NCI-H2029 (cell line): ENCODE measurements around the gene CMIP.

Experiments used
- DNase-seq: peaks from one replicate; lab custom pipeline; 2025; lab: John Stamatoyannopoulos, UW

The CMIP gene

GRCh38 chr16:81748476-81749198 is 304.0 kb downstream of the CMIP start:
- DNase-seq: no peak

GRCh38 chr16:81752225-81752875 is 307.7 kb downstream of the CMIP start:
- DNase-seq: no peak

GRCh38 chr16:81752876-81753227 is 308.2 kb downstream of the CMIP start:
- DNase-seq: no peak

- DNase-seq: no peak
Measured at GRCh38 chr16:81754858-81755257, 310.2 kb downstream of the CMIP start.

DNA sequence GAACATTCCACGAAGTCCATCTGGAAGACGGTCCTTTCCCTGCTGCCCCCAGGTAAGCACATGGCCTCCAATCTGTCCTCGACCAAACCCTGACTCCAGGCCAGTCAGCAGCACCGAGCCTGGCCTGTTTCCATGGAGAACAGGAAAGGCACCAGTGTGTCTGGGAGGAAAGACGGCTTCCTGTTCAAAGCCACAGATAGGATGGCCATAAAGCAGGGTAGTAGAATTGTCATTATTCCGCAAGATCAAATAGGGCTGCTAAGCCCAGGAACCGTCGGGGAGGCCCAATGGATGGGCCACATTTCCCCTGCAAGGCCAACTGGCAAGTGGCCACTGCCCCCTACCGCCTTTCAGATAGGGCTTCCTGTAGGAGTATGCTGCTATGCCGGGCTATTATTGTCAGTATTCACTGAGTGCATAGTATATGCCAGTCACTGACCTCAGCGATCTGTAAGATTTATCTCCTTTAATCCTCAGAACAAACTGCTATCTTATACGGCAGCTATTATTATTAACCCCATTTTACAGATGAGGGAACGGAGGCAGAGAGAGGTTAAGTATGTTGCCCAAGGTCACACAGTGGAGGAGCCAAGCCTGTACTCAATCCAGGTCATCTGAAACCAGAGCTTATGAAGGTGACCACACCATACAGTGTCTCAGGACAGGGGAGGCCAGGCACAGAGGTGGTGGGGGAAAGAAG is 311.5 kb downstream of the CMIP start:
- DNase-seq: no peak

GRCh38 chr16:81756615-81757356 is 312.2 kb downstream of the CMIP start:
- no peak for DNase-seq

- no peak for DNase-seq
Measured at GRCh38 chr16:81758376-81758775, 313.8 kb downstream of the CMIP start.
